ENCODE results near the gene PIGP. TPM values are rescaled to one million over a fixed set of nuclear protein-coding genes. Genes with fewer than 3 reads are reported as not detected.
"Not testable (repeated sequence)": the region's sequence is repeated elsewhere in the genome, so short reads cannot be mapped to it uniquely, and the experiment has no call there.

Gene PIGP
- polyA plus RNA-seq, 4 donors: 31.3 to 38.8 (median 33.4) TPM

DNA sequence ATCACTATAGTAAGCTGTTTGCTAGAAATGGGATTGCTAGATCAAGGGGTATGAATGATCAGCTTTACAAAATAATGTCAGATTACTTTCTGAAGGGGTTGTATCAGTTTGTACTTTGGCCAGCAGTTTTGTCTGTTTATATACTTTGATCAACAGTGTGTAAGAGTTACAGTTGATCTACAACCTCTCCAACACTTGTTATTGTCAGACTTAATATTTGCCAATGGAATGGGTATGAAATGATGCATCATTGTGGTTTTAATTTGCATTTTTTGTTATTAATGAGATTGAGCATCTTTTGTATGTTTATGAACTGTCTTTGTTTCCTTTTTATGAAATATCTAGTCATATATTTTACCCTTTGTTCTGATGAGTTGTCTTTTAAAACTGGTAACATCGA, 4.5 kb upstream of the PIGP start:
- DNase-seq (ENCODE audit: low read depth in 4 of 4, low spot score in 2 of 4): no peak

DNA sequence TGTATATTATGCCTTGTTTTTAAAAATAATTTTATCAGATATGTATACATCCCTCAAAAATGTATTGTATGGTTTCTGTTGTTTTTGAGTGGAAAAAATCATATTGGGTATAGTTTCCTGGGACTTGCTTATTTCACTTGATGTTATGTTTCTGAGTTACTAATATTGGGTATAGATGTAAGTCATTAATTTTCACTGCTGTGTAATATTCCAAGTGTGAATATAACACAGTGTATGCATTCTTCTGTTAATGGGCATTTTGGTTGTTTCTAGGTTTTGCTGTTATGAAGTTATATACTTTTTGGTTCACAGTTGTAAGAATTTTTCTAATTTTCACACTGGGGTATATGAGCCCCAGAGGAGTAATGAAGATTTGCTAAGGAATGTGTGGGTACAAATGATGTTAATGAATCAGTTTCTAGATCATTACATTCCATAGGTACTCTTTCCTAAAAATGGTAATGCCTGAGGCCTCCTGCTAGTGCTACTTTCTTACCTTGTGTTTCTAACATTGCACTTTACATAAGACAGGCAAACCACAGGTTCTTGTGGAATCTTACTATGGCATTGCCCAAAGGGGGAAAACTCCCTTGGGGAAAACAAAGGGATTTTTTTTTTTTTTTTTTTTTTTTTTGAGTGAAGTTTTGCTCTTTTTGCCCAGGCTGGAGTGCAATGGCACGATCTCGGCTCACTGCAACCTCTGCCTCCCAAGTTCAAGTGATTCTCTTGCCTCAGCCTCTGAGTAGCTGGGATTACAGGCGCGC, 3.4 kb upstream of the PIGP start:
- no peak for DNase-seq (ENCODE audit: low read depth in 4 of 4, low spot score in 2 of 4)

DNA sequence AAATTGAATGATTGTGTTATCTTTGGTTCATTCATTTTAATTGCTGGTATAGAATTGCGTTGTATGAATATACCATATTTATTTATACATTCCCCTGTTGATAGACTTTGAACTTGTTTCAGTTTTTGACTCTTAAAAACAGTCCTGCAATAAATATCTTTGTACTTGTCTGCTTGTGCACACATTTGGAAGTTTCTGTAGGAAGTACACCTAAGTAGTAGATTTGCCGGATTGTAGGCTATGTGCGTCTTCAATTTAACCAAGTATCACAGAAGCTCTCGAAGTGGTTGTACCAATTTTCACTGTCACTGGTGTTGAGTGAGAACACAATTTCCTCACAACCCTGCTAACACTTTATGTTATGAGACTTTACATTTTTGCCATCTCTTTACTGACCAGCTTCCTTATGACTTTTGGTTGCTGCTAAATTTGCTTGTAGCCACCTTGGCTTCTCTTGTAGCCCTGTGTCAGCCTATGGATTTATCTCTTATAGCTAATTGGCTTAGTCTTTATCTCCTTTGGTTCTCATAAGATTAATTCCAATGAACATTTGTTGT, 2.4 kb upstream of the PIGP start:
- no peak for DNase-seq (ENCODE audit: low read depth in 4 of 4, low spot score in 2 of 4)

DNA sequence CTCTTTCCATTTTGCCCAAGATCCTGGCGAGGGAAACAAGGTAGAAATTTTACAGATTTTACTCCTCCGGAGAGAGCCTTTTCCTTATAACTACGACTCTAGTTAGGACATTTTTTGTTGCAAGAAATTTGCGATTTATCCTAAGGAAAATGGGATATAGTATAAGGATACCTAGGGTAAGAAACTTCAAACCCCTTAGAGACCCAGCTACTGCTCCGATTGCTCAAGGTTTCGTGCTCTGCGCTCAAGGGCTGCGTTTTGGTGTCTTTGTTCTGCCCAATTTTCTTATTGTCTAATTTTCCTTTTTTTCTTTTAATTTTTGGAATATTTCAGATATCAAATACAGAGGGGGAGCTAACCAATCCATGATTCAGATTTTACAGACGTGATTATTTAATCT, 1.7 kb upstream of the PIGP start:
- DNase-seq (ENCODE audit: low read depth in 4 of 4, low spot score in 2 of 4): no peak

DNA sequence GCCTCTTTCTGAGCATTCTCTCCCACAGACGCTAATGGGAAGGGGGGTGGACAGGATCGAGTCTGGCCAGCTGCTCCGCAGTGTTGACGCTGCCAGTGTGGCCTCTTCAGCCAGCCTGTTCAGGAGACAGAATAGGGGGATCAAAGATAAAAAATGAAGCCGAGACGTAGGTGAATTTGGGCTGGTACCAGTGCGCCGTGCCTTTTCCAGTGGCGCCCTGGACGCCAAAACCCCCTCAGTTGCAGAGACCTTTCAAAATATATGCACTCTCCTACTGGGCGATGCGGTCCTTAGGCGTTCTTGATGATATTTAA, 1.3 kb upstream of the PIGP start:
- no peak for DNase-seq (ENCODE audit: low read depth in 4 of 4, low spot score in 2 of 4)

DNA sequence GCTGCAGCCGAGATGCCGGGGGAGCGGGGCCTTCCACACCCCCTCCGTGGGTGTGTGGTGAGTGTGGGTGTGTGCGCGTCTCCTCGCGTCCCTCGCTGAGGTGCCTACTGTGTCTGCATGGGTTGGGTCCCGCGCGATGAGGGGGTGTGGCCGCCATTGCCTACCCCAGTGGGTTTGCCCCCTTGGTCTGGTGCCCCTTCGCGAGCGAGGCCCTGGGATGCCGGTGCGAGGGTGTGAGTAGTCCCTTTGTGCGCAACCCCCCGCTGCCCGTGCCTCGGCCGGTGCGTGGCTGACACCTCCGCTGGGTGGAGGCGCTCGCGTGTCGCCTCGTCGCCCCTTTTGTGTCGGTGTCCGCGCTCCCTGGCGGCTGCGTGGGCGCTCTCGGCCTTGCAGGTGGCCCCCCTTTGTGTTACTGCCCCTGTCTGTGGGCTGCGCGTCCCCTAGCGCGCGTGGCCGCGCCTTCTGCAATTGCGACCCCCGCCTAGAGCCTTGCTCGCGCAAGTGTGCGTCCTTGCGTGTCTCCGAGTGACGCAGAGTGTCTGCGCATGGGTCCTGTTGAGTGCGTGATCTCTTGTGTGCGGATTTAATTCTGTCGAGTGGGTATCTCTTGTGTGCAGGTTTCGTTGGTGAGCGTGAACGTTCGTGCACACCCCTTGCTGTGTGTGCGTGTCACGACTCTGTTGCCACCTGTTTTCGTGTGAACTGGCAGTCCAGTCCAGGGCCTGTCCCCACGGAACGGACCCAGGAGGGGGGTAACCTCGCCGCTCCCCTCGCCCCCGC, 736 bp upstream of the PIGP start:
- DNase-seq (ENCODE audit: low read depth in 4 of 4, low spot score in 2 of 4): peak in 3 of 4 donors; percentile 22 to 49 (median 31)

DNA sequence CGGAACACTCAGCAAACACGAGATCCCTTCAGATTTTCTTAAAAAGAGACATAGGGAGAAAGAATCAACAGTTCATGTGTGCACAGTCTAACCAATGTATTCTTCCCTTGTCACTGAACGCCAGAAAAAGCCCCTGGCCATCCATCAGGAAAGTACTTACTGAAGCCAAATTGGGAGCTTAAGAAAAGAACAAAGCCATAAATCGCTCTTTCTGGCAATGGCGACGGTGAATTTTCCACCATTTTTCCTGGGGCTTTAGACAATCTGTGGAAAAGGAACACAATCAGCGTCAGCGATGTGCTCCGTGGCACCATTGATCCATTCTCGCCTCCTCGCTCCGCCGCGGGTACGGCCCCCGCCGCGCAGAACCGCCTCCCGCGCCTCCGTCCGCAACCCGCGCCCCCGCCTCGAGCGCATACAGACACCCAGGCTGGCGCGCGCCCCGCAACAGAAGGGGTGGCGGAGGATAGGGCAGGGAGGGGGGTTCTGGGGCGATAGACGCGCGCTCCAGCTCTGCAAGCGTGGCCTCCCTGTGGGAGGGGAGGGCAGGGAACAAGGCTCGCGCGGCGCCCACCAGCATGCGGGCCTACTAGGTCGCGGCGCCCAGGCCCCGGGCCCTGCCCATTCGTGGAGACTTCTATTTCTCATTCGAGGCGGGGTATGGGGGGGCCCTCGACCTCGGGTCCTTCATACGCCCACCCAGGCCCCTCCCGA, 440 bp downstream of the PIGP start:
- DNase-seq (ENCODE audit: low read depth in 4 of 4, low spot score in 2 of 4): peak in 3 of 4 donors; percentile 60 to 63 (median 62)

DNA sequence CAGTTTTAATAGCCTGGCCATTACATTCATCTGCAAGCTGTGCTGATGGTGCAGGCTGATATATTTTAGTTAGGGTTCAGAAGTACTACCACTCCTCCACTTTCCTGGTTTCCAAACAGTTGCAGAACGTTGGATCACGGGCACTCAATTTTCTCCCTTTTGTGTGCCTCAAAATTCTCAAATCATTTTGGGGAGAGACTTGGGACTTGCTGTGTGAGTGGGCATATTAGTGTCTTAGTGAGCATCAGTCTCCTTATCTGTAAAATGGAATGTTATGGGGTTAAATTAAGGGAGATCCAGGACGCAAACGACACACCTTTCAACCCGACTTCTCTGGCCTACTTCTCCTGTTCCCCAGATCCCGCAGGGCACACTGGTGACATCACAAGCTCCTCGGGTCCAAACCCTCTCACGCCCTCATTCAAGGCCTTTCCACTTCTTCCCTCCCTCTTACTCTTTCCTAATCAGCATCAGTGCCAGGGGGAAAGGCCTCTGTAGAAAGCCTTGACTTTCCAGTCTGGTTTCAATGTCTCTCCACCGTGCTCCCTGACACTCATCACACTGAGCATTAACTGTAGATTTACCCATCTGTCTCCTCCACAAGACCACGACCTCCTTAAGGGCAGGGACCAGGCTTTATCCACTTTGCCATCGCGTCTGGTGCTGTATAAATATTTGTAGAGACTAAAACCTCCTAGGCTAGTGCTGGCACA, 1.2 kb downstream of the PIGP start:
- DNase-seq (ENCODE audit: low read depth in 4 of 4, low spot score in 2 of 4): peak in 1 of 4 donors; percentile 28

DNA sequence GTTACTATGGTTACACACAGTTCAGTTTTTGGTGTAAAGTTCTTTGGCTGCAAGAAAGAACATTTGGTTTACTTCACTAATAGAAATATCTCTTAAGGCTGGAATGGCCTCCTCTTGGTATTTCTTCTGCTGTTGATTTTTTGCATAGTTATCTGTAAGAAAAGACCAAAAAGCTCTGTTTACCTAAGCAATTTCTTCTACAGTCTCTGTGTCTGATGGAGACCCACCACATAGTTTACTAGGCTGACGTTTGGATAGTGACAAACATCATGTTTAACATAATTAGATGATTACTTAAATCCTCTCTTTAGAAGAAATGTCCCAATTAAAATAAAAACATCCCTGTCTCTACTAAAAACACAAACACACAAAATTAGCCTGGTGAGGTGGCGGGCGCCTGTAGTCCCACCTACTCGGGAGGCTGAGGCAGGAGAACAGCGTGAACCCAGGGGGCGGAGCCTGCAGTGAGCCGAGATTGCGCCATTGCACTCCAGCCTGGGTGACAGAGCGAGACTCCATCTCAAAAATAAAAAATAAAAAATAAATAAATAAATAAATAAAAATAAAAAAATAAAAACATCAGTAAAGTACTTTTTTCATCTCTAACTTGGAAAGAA, 7.2 kb downstream of the PIGP start:
- DNase-seq (ENCODE audit: low read depth in 4 of 4, low spot score in 2 of 4): no peak

GRCh38 chr21:37064841-37065240, 8.0 kb downstream of the PIGP start:
- no peak for DNase-seq (ENCODE audit: low read depth in 4 of 4, low spot score in 2 of 4)

DNA sequence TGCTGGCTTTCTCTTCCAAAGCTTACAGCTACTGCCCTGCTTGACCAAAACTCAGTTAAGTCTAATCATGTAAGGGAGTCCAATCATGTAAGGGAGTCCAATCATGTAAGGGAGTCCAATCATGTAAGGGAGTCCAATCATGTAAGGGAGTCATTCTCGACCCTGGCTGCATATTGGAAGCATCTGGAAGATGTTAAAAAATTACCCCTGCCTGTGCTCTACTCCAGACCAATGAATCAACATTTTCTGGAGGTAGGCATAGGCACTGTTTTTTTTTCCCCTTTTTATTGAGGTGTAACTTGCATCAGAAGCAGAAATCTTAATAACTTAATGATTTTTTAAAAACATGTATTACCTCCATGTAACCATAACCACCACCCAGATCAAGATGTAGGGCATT, 9.4 kb downstream of the PIGP start:
- DNase-seq (ENCODE audit: low read depth in 4 of 4, low spot score in 2 of 4): no peak

GRCh38 chr21:37062593-37062935, 10.3 kb downstream of the PIGP start:
- no peak for DNase-seq (ENCODE audit: low read depth in 4 of 4, low spot score in 2 of 4)

DNA sequence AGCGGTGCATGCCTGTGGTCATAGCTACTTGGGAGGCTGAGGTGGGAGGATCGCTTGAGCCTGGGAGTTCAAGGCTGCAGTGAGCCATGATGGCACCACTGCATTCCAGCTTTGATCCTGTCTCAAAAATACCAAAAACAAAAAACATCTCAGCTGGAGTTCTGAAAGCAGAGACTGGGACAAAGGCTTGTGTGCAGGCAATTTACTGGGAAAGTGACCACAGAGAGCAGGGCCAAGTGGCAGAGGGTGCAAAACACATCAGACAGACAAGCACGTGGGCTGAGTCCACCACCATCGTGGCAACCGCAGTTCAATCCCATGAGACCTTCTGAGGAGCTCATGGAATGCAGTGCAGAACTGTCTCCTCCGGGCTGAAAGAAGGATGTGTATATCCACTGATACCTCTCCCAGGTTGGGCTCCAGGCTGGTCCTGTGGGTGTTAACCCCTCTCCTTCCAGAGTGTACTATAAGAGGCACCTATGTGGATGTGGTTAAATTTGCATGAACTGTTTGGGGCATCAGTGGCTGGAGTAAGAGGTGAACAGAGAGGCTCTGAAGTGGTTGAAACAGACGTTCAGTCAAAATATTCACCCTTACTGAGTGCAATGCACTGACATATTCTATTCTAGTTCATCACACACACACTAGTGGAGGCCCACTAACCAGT, 10.8 kb downstream of the PIGP start:
- no peak for DNase-seq (ENCODE audit: low read depth in 4 of 4, low spot score in 2 of 4)

- peak in 3 of 4 donors; percentile 24 to 59 (median 59) for DNase-seq (ENCODE audit: low read depth in 4 of 4, low spot score in 2 of 4)
Observed at GRCh38 chr21:37060296-37060695, 12.6 kb downstream of the PIGP start.

DNA sequence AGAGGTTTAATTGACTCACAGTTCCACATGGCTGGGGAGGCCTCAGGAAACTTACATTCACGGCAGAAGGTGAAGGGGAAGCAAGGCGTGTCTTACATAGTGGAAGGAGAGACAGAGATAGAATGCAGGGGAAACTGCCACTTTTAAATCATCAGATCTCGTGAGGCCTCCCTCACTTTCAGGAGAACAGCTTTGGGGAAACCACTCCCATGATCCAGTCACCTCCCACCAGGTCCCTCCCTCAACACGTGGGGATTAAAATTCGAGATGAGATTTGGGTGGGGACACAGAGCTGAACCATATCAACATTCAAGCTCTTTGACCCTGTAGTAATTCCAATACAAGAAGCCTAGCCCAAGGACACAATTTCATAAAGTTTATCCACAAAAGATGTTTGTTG, 13.7 kb downstream of the PIGP start:
- DNase-seq (ENCODE audit: low read depth in 4 of 4, low spot score in 2 of 4): no peak

DNA sequence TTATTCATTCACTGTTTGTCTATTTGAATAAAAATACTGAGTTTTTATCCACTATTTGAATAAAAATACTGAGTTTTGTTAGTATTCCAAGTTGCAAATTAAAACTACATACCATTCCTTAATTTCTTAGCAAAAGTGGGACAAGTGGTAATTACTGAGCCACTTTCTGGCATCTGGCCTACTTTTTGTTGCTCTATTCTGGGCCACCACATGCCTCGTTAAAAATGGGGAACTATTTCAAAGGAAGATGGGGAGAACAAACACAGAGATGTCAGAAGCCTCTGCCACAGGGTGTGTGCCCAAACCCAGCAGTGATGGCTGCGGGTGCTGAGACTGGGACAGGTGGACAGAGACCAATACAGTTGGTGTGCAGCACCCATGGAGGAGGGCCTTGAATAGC, 14.6 kb downstream of the PIGP start:
- no peak for DNase-seq (ENCODE audit: low read depth in 4 of 4, low spot score in 2 of 4)

- no peak for DNase-seq (ENCODE audit: low read depth in 4 of 4, low spot score in 2 of 4)
Observed at GRCh38 chr21:37057614-37058013, 15.3 kb downstream of the PIGP start.

GRCh38 chr21:37055271-37055855, 17.5 kb downstream of the PIGP start:
- no peak for DNase-seq (ENCODE audit: low read depth in 4 of 4, low spot score in 2 of 4)

GRCh38 chr21:37049741-37050140, 23.1 kb downstream of the PIGP start:
- not testable (repeated sequence) for DNase-seq (ENCODE audit: low read depth in 4 of 4, low spot score in 2 of 4)
